ENCODE measurements around the gene KLHL22. TPM values are rescaled to one million over a fixed set of nuclear protein-coding genes. Genes with fewer than 3 reads are reported as not detected.

KLHL22 gene
- total and polyA plus RNA-seq, 5 experiments from 2014 or later = 16.1 to 71.9 (median 25.4) TPM

DNA sequence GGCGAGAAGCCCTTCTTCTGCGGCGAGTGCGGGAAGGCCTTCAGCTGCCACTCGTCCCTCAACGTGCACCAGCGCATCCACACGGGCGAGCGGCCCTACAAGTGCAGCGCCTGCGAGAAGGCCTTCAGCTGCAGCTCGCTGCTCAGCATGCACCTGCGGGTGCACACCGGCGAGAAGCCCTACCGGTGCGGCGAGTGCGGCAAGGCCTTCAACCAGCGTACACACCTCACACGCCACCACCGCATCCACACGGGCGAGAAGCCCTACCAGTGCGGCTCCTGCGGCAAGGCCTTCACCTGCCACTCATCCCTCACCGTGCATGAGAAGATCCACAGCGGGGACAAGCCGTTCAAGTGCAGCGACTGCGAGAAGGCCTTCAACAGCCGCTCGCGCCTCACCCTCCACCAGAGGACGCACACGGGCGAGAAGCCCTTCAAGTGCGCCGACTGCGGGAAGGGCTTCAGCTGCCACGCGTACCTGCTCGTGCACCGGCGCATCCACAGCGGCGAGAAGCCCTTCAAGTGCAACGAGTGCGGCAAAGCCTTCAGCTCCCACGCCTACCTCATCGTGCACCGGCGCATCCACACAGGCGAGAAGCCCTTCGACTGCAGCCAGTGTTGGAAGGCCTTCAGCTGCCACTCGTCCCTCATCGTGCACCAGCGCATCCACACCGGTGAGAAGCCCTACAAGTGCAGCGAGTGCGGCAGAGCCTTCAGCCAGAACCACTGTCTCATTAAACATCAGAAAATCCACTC is 89.5 kb downstream of the KLHL22 start:
- Mint-ChIP-seq H3K27ac (no peak overlapping the region), H3K27me3 (no peaks in the 10 kb centered on the region), H3K4me1 (peaks cover 7 to 15% (median 10%) of the 10 kb centered on the region in 4 donors), H3K9me3 (no peaks in the 10 kb centered on the region), H3K36me3 (peaks cover 0 to 46% (median 16%) of the 10 kb centered on the region in 3 donors), H3K4me3 (no peak overlapping the region)
- POLR2A ChIA-PET = interaction anchor here (0.6 kb wide), 2 partner anchors 80 to 227 kb away, joined by 3 to 6 read pairs; no protein-coding TSS in a partner anchor
- no peak for DNase-seq
- ATAC-seq = no peak

DNA sequence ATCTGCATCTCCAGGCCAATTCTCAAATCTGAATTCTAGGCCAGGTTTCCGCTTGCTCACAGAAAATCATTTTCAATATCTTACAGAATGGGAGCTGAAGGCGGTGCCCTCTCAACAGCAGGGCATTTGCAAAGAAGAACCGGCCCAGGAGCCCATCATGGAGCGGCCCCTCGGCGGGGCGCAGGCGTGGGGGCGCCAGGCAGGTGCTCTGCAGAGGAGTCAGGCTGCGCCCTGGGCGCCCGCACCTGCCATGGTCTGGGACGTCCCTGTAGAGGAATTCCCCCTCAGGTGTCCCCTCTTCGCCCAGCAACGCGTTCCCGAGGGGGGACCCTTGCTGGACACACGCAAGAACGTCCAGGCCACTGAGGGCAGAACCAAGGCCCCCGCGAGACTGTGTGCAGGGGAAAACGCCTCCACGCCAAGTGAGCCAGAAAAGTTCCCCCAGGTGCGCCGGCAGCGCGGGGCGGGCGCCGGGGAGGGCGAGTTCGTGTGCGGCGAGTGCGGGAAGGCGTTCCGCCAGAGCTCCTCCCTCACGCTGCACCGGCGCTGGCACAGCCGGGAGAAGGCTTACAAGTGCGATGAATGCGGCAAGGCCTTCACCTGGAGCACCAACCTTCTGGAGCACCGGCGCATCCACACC is 90.2 kb downstream of the KLHL22 start:
- Mint-ChIP-seq H3K36me3 (peaks cover 0 to 49% (median 16%) of the 10 kb centered on the region in 3 donors), H3K9me3 (no peaks in the 10 kb centered on the region), H3K4me3 (no peak overlapping the region), H3K27ac (no peak overlapping the region), H3K4me1 (peaks cover 7 to 15% (median 10%) of the 10 kb centered on the region in 4 donors), H3K27me3 (no peaks in the 10 kb centered on the region)
- no peak for DNase-seq
- no peak for ATAC-seq
- POLR2A ChIA-PET = interaction anchor here (0.6 kb wide), 1 partner anchor 80 kb away, joined by 6 read pairs; no protein-coding TSS in a partner anchor

DNA sequence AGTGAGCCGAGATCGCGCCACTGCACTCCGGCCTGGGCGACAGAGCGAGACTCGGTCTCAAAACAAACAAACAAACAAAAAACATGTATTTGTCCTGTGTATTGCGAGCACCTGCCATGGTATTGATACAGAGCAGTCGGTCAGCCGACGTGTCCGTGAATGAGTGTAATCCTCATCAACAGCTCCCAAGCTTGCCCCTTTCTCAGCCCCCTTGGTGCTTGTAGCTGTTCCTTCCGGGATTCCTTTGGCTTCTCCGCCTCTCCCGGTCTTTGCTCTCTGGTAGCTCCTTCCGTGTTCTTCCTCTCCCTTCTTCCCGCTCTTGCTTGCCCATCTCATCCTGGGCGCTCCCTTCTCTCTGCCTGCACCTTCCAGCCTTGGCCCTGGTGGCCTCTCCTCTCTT is 90.7 kb downstream of the KLHL22 start:
- POLR2A ChIA-PET = no interaction called here
- peaks cover 7 to 16% (median 11%) of the 10 kb centered on the region in 4 donors for H3K4me1 Mint-ChIP-seq

DNA sequence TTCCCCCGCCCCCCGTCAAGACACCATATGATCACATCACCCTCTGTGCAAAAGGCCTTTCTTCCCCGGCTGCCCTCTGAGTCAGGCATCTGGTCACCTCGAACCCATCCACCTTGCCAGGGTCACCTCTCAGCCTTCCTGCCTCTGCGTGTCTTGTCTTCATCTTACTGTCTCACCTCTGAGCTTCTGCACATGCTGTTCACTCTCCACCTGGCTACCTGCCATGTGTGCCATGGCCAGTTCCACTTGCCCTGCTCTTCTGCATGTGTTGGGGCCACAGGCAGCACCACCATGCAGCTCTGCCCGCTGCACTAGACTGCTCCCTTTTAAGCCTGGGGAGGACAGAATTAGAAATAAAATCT is 91.8 kb downstream of the KLHL22 start:
- POLR2A ChIA-PET = interaction anchor here (1.5 kb wide), 1 partner anchor 10 kb away, joined by 8 read pairs; the partner anchor contains the start of gene ZNF74
- DNase-seq (no peak), ATAC-seq (no peak)
- no peaks in the 10 kb centered on the region for H3K27me3 Mint-ChIP-seq
- H3K9me3 Mint-ChIP-seq = no peaks in the 10 kb centered on the region
- H3K4me3 Mint-ChIP-seq = no peak overlapping the region
- peak overlapping the region in 2 of 10 donors; percentile 2 to 85 for H3K27ac Mint-ChIP-seq
- H3K36me3 Mint-ChIP-seq = peaks cover 0 to 54% (median 19%) of the 10 kb centered on the region in 3 donors
- peaks cover 11 to 23% (median 20%) of the 10 kb centered on the region in 4 donors for H3K4me1 Mint-ChIP-seq

More for the DNA sequence above, 90.7 kb downstream of the KLHL22 start:
- no peaks in the 10 kb centered on the region for H3K9me3 Mint-ChIP-seq
- no peak for ATAC-seq
- peaks cover 0 to 51% (median 16%) of the 10 kb centered on the region in 3 donors for H3K36me3 Mint-ChIP-seq
- no peak overlapping the region for H3K4me3 Mint-ChIP-seq
- H3K27ac Mint-ChIP-seq = no peak overlapping the region
- no peak for DNase-seq
- no peaks in the 10 kb centered on the region for H3K27me3 Mint-ChIP-seq

DNA sequence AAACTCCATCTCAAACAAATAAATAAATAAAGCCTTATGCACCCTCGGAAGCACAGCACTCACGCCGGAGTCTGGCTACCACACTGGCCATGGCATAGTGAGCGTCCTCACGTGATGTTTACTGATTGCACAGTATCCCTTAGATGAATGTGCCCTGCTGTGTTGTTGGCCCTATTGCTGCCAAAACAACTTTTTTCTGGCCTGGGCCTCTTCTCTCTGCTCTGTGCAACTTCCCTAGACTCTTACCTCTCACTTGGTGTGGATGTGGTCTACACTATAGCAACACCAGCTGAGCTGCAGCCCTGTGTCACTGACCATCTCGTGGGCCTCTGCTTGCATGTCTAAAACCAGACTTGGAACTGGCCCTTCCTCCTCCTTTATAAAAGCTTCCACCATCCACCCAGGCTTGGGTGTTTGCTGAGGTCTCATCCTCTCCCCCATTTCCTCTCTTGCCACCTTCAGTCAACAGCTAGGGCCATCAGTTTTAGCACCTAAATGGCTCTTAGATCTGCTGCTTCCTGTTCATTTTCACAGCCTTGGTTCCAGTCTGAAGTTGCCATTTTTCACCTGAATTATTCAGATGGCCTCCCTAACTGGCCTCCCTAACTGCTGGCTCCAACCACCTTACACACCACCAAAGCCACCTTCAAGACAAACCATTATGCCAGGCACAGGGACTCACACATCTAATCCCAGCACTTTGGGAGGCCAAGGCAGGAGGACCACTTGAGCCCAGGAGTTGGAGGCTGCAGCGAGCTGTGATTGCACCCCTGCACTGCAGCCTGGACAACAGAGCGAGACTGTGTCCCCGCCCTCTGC is 92.4 kb downstream of the KLHL22 start:
- H3K27ac Mint-ChIP-seq = peak overlapping the region in 9 of 10 donors; percentile 2 to 85 (median 20)
- POLR2A ChIA-PET = interaction anchor here (1.5 kb wide), 1 partner anchor 9 kb away, joined by 8 read pairs; the partner anchor contains the start of gene ZNF74
- no peak for DNase-seq
- peaks cover 0 to 50% (median 19%) of the 10 kb centered on the region in 3 donors for H3K36me3 Mint-ChIP-seq
- ATAC-seq = no peak
- H3K4me3 Mint-ChIP-seq = peak overlapping the region in 2 of 10 donors; percentile 8 to 24
- H3K27me3 Mint-ChIP-seq = no peaks in the 10 kb centered on the region
- no peaks in the 10 kb centered on the region for H3K9me3 Mint-ChIP-seq
- H3K4me1 Mint-ChIP-seq = peaks cover 12 to 25% (median 21%) of the 10 kb centered on the region in 4 donors

DNA sequence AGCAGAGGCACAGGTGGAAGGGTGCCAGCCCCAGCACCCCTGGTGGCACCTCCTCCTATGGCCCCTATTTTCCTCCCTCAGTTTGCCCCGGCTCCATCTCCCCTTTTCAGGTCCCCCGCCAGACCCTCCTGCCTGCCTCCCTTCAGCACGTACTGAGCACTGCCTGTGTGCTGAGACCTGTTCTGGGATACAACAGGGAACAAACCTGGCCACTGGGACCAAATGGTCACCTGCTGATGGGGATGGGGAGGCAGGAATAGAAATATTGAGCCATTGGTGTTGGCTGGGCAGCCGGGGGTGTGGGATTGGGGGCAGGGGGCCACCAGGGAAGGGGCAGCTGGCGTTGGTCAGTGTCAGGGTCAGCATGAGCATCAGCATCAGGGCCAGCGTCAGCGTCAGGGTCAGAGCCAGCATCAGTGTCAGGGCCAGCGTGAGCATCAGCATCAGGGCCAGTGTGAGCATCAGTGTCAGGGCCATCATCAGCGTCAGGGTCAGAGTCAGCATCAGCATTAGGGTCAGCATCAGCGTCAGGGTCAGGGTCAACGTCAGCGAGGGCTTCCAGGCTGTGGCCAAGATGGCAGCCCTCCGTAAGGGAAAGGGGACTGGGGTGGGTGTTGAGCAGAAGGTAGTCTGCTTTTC is 94.1 kb downstream of the KLHL22 start:
- DNase-seq (no peak), ATAC-seq (no peak)
- H3K36me3 Mint-ChIP-seq = peaks cover 0 to 41% (median 15%) of the 10 kb centered on the region in 3 donors
- POLR2A ChIA-PET = no interaction called here
- H3K27ac Mint-ChIP-seq = no peak overlapping the region
- no peak overlapping the region for H3K4me3 Mint-ChIP-seq
- H3K4me1 Mint-ChIP-seq = peaks cover 13 to 35% (median 33%) of the 10 kb centered on the region in 4 donors
- H3K9me3 Mint-ChIP-seq = no peaks in the 10 kb centered on the region
- no peaks in the 10 kb centered on the region for H3K27me3 Mint-ChIP-seq

DNA sequence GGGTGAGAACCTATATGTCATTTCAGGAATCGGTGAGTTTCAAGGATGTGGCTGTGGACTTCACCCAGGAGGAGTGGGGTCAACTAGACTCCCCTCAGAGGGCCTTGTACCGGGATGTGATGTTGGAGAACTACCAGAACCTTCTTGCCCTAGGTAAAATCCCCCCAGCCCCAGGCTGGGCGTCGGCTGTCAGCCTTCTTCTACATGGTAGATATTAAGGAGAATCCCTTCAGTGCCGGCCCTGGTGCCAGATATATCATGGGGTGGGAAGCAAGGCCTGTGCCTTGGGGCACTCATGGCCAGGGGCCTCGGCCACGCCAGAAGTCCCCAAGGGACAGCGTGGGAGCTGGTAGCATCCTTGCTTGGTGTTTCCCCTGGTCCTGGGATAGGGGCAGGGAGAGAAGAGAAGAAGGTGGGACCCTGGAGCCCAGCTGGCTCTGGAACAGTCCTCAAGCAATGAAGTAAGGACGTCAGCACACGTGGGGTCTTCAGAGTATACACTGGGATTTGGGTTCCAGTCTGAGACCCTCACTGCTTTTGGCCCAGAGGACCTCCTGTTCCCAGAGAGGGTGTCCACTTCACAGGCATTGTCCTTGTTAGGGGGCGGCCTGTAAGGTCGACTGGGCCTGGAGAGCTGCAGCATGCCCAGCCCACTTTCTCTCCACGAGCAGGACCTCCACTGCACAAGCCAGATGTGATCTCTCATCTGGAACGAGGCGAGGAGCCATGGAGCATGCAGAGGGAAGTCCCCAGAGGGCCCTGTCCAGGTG is 94.8 kb downstream of the KLHL22 start:
- Mint-ChIP-seq H3K9me3 (no peaks in the 10 kb centered on the region), H3K27me3 (no peaks in the 10 kb centered on the region), H3K4me1 (peaks cover 20 to 42% (median 40%) of the 10 kb centered on the region in 4 donors), H3K4me3 (no peak overlapping the region), H3K27ac (no peak overlapping the region), H3K36me3 (peaks cover 0 to 35% (median 14%) of the 10 kb centered on the region in 3 donors)
- DNase-seq (no peak), ATAC-seq (no peak)
- POLR2A ChIA-PET = no interaction called here

DNA sequence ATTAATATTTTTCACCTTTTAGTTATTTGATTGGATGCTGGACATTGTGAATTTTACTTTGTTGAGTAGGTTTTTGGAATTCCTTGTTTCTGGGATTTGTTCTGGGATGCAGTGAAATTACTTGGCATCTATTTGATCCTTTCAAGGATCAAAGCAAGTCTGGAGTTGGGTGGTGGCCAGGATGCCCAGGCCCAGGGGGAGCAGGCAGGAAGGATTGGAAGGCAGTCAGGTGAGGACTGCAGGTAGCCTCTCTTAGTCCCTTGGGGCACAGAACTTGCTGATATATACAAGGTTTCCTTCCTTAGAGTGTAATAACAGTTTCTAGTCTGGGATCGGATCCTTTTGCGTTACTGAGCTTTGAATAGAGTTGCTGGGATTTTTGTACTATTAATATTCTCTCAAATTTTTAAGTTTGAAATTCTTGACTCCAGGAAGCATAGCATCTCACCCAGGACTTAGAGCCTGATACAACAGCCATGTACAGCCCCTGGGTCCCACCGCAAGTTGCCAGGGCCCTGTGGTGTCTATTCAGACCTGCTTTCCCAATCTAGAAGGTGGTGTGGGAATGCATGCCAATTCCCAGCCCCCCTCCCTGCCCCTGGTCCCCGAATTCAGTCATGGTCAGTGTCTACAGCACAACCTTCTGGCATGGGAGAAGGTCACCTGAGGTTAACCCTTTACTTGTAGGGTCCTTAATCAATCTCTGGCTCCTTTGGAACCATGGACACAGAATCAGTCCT is 95.6 kb downstream of the KLHL22 start:
- POLR2A ChIA-PET = no interaction called here
- no peaks in the 10 kb centered on the region for H3K9me3 Mint-ChIP-seq
- ATAC-seq = no peak
- peak overlapping the region in 1 of 10 donors; percentile 38 for H3K4me3 Mint-ChIP-seq
- peaks cover 26 to 50% (median 48%) of the 10 kb centered on the region in 4 donors for H3K4me1 Mint-ChIP-seq
- H3K27me3 Mint-ChIP-seq = no peaks in the 10 kb centered on the region
- H3K27ac Mint-ChIP-seq = peak overlapping the region in 1 of 10 donors; percentile 8
- no peak for DNase-seq
- peaks cover 0 to 35% (median 14%) of the 10 kb centered on the region in 3 donors for H3K36me3 Mint-ChIP-seq

DNA sequence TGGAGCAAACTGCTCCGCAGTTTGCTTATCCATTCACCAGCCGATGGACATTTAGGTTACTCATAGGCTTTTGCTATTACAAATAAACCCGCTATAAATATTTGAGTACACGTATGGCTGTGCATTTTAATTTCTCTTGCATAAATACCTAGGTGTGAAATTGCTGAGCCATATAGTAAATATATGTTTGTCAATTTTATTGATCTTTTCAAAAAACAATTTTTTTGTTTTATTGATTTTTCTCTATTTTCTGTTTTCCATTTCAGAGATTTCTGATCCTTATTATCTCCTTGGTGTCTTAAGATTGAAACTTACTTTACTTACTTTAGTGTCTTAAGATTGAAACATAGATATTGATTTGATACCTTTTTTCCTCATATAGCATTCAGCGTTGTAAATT is 97.2 kb downstream of the KLHL22 start:
- H3K9me3 Mint-ChIP-seq = no peaks in the 10 kb centered on the region
- no peaks in the 10 kb centered on the region for H3K27me3 Mint-ChIP-seq
- POLR2A ChIA-PET = interaction anchor here (0.6 kb wide), 1 partner anchor 302 kb away, joined by 4 read pairs; no protein-coding TSS in a partner anchor
- peaks cover 0 to 20% (median 9%) of the 10 kb centered on the region in 3 donors for H3K36me3 Mint-ChIP-seq
- no peak for DNase-seq
- H3K4me3 Mint-ChIP-seq = no peak overlapping the region
- H3K4me1 Mint-ChIP-seq = peaks cover 29 to 57% (median 55%) of the 10 kb centered on the region in 4 donors
- H3K27ac Mint-ChIP-seq = no peak overlapping the region
- ATAC-seq = no peak

DNA sequence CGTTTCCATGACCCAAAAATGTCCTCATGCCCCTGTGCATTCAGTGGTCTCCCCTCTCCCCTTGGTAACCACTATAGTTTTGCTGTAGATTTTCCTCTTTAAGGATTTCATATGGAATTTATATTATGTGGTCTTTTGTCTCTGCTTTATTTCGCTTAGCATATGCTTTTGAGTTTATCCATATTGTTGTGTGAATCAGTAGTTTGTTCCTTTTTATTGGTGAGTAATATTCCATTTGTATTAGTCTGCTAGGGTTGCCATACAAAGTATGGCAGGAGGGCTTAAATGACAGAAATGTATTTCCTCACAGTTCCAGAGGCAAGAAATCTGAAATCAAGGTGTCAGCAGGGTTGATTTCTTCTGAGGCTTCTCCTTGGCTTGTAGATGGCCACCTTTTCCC is 98.1 kb downstream of the KLHL22 start:
- peaks cover 24 to 52% (median 50%) of the 10 kb centered on the region in 4 donors for H3K4me1 Mint-ChIP-seq
- DNase-seq = no peak
- H3K27ac Mint-ChIP-seq = no peak overlapping the region
- no peaks in the 10 kb centered on the region for H3K9me3 Mint-ChIP-seq
- no peak for ATAC-seq
- H3K4me3 Mint-ChIP-seq = no peak overlapping the region
- H3K36me3 Mint-ChIP-seq = peaks cover 0 to 15% (median 6%) of the 10 kb centered on the region in 3 donors
- POLR2A ChIA-PET = no interaction called here
- H3K27me3 Mint-ChIP-seq = no peaks in the 10 kb centered on the region

DNA sequence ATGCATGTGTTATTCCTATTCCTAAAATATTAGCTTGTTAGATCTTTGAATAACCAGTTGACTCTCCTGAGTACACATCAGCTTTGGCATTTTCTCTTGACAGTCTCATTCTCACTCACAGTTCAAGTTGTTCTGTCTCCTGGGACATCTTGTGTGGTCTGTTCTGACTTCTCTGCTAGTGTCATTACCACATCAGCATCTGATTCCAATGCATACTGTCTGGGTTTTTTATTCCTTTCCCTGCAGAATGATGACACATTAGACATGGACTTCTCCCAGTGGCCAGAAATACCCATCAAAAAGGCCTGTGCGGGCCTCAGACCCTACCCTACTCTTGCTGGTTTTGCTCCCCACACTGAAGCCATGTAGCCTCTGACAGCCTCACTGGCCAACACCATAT is 99.0 kb downstream of the KLHL22 start:
- no peaks in the 10 kb centered on the region for H3K27me3 Mint-ChIP-seq
- H3K27ac Mint-ChIP-seq = peak overlapping the region in 4 of 10 donors; percentile 23 to 48 (median 28)
- H3K36me3 Mint-ChIP-seq = peaks cover 0 to 10% (median 6%) of the 10 kb centered on the region in 3 donors
- peaks cover 24 to 52% (median 50%) of the 10 kb centered on the region in 4 donors for H3K4me1 Mint-ChIP-seq
- ATAC-seq = no peak
- H3K4me3 Mint-ChIP-seq = peak overlapping the region in 8 of 10 donors; percentile 7 to 93 (median 62)
- no peaks in the 10 kb centered on the region for H3K9me3 Mint-ChIP-seq
- DNase-seq = no peak
- POLR2A ChIA-PET = interaction anchor here (0.8 kb wide), 1 partner anchor 77 kb away, joined by 4 read pairs; the partner anchor contains the start of gene DGCR6L

All from naive thymus-derived CD8-positive, alpha-beta T cell (primary cell).